Activated B cell treated with CpG ODN at 0.5 μM for 24 hours (primary cell): ENCODE results near the gene MACROD1. TPM values are rescaled to one million over a fixed set of nuclear protein-coding genes. Genes with fewer than 3 reads are reported as not detected.

Experiments used
- ATAC-seq: fragments of 200-7000 bp; cut with Tn5 transposase; one replicate; pipeline ENCODE4 v1.10.0; 2021; ENCODE audit warnings: low read depth, mild to moderate bottlenecking, moderate library complexity
- CTCF ChIA-PET: fragments of 350-600 bp; sonication (Branson Sonifier 250); formaldehyde crosslinking; loops from one replicate; lab custom pipeline; 2021; ENCODE audit warnings: antibody characterized with exemption; lab: Charles Lee
- POLR2A ChIA-PET: fragments of 350-600 bp; sonication (Branson Sonifier 250); formaldehyde crosslinking; loops from one replicate; lab custom pipeline; 2021; ENCODE audit warnings: antibody characterized with exemption; lab: Charles Lee
- DNase-seq: peaks from one replicate; pipeline ENCODE4 v3.0.0; 2022
- H3K27ac Mint-ChIP-seq: one replicate; pipeline ENCODE4 v1.8.0; 2020; ENCODE audit warnings: mixed read lengths
- H3K27me3 Mint-ChIP-seq: one replicate; pipeline ENCODE4 v1.8.0; 2021; ENCODE audit warnings: mixed read lengths
- H3K36me3 Mint-ChIP-seq: one replicate; pipeline ENCODE4 v1.8.0; 2021; ENCODE audit warnings: low read depth, mixed read lengths
- H3K4me1 Mint-ChIP-seq: one replicate; pipeline ENCODE4 v1.8.0; 2021; ENCODE audit warnings: mixed read lengths
- H3K4me3 Mint-ChIP-seq: one replicate; pipeline ENCODE4 v1.8.0; 2020; ENCODE audit warnings: mild to moderate bottlenecking, mixed read lengths
- H3K9me3 Mint-ChIP-seq: one replicate; pipeline ENCODE4 v1.8.0; 2020; ENCODE audit warnings: mixed read lengths
- CTCF ChIP-seq: fragments of 200-600 bp; IDR thresholded peaks from one replicate; pipeline ENCODE4 v1.8.0; 2022; ENCODE audit warnings: antibody characterized with exemption, mild to moderate bottlenecking
- intact Hi-C: fragments of 100-400 bp; cut with micrococcal nuclease; formaldehyde crosslinking; loops from one replicate; pipeline ENCODE4 v1.15.1; 2024
- total RNA-seq: library from RNA; stranded (reverse); gene quantifications from 2 replicates; pipeline ENCODE4 v1.2.3, GENCODE V29; 2022

MACROD1 gene
- total RNA-seq, 1 donor from 2014 or later = 4.5 TPM

- DNase-seq = no peak
These were observed 34.2 kb downstream of the MACROD1 start for GRCh38 chr11:64131683-64132190.

GRCh38 chr11:64130618-64131017, 35.3 kb downstream of the MACROD1 start:
- TF ChIP-seq CTCF = no peak
- H3K36me3 Mint-ChIP-seq = no peaks in the 10 kb centered on the region
- ATAC-seq = no peak
- intact Hi-C loops = no loop called here
- no peak overlapping the region for H3K4me3 Mint-ChIP-seq
- CTCF ChIA-PET = no interaction called here
- no peak overlapping the region for H3K27ac Mint-ChIP-seq
- no peak for DNase-seq
- H3K27me3 Mint-ChIP-seq = peaks cover 6% of the 10 kb centered on the region
- POLR2A ChIA-PET = no interaction called here
- no peaks in the 10 kb centered on the region for H3K4me1 Mint-ChIP-seq
- no peaks in the 10 kb centered on the region for H3K9me3 Mint-ChIP-seq

More at GRCh38 chr11:64131683-64132190, 34.2 kb downstream of the MACROD1 start:
- Mint-ChIP-seq H3K4me1 (no peaks in the 10 kb centered on the region), H3K9me3 (no peaks in the 10 kb centered on the region), H3K4me3 (no peak overlapping the region), H3K27ac (no peak overlapping the region), H3K27me3 (peaks cover 6% of the 10 kb centered on the region), H3K36me3 (no peaks in the 10 kb centered on the region)
- intact Hi-C loops = no loop called here
- CTCF ChIA-PET = no interaction called here
- no peak for TF ChIP-seq CTCF
- POLR2A ChIA-PET = no interaction called here
- ATAC-seq = no peak

- Mint-ChIP-seq H3K27ac (no peak overlapping the region), H3K4me3 (no peak overlapping the region), H3K36me3 (no peaks in the 10 kb centered on the region), H3K4me1 (no peaks in the 10 kb centered on the region), H3K9me3 (no peaks in the 10 kb centered on the region), H3K27me3 (peaks cover 6% of the 10 kb centered on the region)
- no peak for DNase-seq
- ChIA-PET CTCF (no interaction called here), POLR2A (no interaction called here)
- no peak for ATAC-seq
- TF ChIP-seq CTCF = no peak
- intact Hi-C loops = no loop called here
These were observed 36.5 kb downstream of the MACROD1 start for GRCh38 chr11:64129403-64129802.

- Mint-ChIP-seq H3K4me1 (no peaks in the 10 kb centered on the region), H3K4me3 (no peak overlapping the region), H3K36me3 (no peaks in the 10 kb centered on the region), H3K27me3 (peaks cover 6% of the 10 kb centered on the region), H3K27ac (no peak overlapping the region), H3K9me3 (no peaks in the 10 kb centered on the region)
- intact Hi-C loops = no loop called here
- DNase-seq (no peak), ATAC-seq (no peak)
- no peak for TF ChIP-seq CTCF
- ChIA-PET POLR2A (no interaction called here), CTCF (no interaction called here)
These were observed 37.5 kb downstream of the MACROD1 start for GRCh38 chr11:64128255-64129006.

GRCh38 chr11:64127267-64128072, 38.4 kb downstream of the MACROD1 start:
- TF ChIP-seq CTCF = no peak
- H3K36me3 Mint-ChIP-seq = no peaks in the 10 kb centered on the region
- no peak overlapping the region for H3K4me3 Mint-ChIP-seq
- DNase-seq (no peak), ATAC-seq (no peak)
- no peak overlapping the region for H3K27ac Mint-ChIP-seq
- intact Hi-C loops = no loop called here
- H3K9me3 Mint-ChIP-seq = no peaks in the 10 kb centered on the region
- ChIA-PET POLR2A (no interaction called here), CTCF (no interaction called here)
- H3K27me3 Mint-ChIP-seq = peaks cover 6% of the 10 kb centered on the region
- no peaks in the 10 kb centered on the region for H3K4me1 Mint-ChIP-seq
